Adipocyte (in vitro differentiated cells): ENCODE measurements around the gene CDK4.
"Not testable (repeated sequence)": the region's sequence is repeated elsewhere in the genome, so short reads cannot be mapped to it uniquely, and the experiment has no call there.

Experiments
- DNase-seq: peaks from one replicate; pipeline ENCODE4 v3.0.0-alpha.2; 2015; ENCODE audit warnings: low read depth
- H3K27me3 ChIP-seq: replicated peaks from 2 replicates; pipeline ENCODE4 v1.7.0; 2013; ENCODE audit warnings: mild to moderate bottlenecking, low read length, moderate library complexity; ENCODE audit not compliant: control insufficient read depth, insufficient read depth
- H3K36me3 ChIP-seq: 2 replicates; pipeline ENCODE4 v1.7.0; 2013; ENCODE audit warnings: low read length, mild to moderate bottlenecking, moderate library complexity; ENCODE audit not compliant: control insufficient read depth, insufficient read depth, severe bottlenecking
- H3K4me1 ChIP-seq: 2 replicates; pipeline ENCODE4 v1.7.0; 2013; ENCODE audit warnings: mild to moderate bottlenecking, low read length, moderate library complexity; ENCODE audit not compliant: control insufficient read depth, insufficient read depth
- H3K4me3 ChIP-seq: 2 replicates; pipeline ENCODE4 v1.7.0; 2013; ENCODE audit warnings: mild to moderate bottlenecking, low read length, moderate library complexity
- H3K9ac ChIP-seq: 2 replicates; pipeline ENCODE4 v1.7.0; 2013; ENCODE audit warnings: mild to moderate bottlenecking, low read length, moderate library complexity
- H3K9me3 ChIP-seq: 2 replicates; pipeline ENCODE4 v1.7.0; 2013; ENCODE audit warnings: mild to moderate bottlenecking, low read length, moderate library complexity; ENCODE audit not compliant: control insufficient read depth

CDK4 gene

GRCh38 chr12:57726884-57727757 is 25.0 kb downstream of the CDK4 start:
- Histone ChIP-seq H3K36me3 (no peaks in the 10 kb centered on the region), H3K9ac (peak overlapping the region; percentile 90), H3K4me3 (peak overlapping the region; percentile 88), H3K9me3 (no peaks in the 10 kb centered on the region), H3K4me1 (peaks cover 6% of the 10 kb centered on the region), H3K27me3 (peaks cover 16% of the 10 kb centered on the region)
- DNase-seq, result no peak

- peak; percentile 92 for DNase-seq
- Histone ChIP-seq H3K27me3 (peaks cover 11% of the 10 kb centered on the region), H3K4me3 (peak overlapping the region; percentile 88), H3K4me1 (peaks cover 6% of the 10 kb centered on the region), H3K9ac (peak overlapping the region; percentile 90), H3K36me3 (peaks cover 5% of the 10 kb centered on the region), H3K9me3 (no peaks in the 10 kb centered on the region)
Measured at GRCh38 chr12:57726151-57726883, 25.8 kb downstream of the CDK4 start.

GRCh38 chr12:57725851-57726150 is 26.3 kb downstream of the CDK4 start:
- Histone ChIP-seq H3K9ac (peak overlapping the region; percentile 90), H3K27me3 (peaks cover 5% of the 10 kb centered on the region), H3K36me3 (peaks cover 10% of the 10 kb centered on the region), H3K4me1 (peaks cover 6% of the 10 kb centered on the region), H3K9me3 (no peaks in the 10 kb centered on the region), H3K4me3 (peak overlapping the region; percentile 88)
- no peak for DNase-seq

- peaks cover 6% of the 10 kb centered on the region for H3K4me1 ChIP-seq
- no peak for DNase-seq
- peaks cover 17% of the 10 kb centered on the region for H3K36me3 ChIP-seq
- no peak overlapping the region for H3K4me3 ChIP-seq
- H3K9me3 ChIP-seq, result no peaks in the 10 kb centered on the region
- no peaks in the 10 kb centered on the region for H3K27me3 ChIP-seq
- H3K9ac ChIP-seq, result no peak overlapping the region
Measured at GRCh38 chr12:57724936-57725740, 27.0 kb downstream of the CDK4 start.

- Histone ChIP-seq H3K4me3 (no peak overlapping the region), H3K9me3 (no peaks in the 10 kb centered on the region), H3K36me3 (peaks cover 25% of the 10 kb centered on the region), H3K27me3 (no peaks in the 10 kb centered on the region), H3K9ac (no peak overlapping the region), H3K4me1 (peaks cover 6% of the 10 kb centered on the region)
- DNase-seq, result no peak
Measured at GRCh38 chr12:57724003-57724935, 27.8 kb downstream of the CDK4 start.

GRCh38 chr12:57723630-57723962 is 28.5 kb downstream of the CDK4 start:
- Histone ChIP-seq H3K9me3 (no peaks in the 10 kb centered on the region), H3K27me3 (no peaks in the 10 kb centered on the region), H3K36me3 (peaks cover 32% of the 10 kb centered on the region), H3K9ac (no peak overlapping the region), H3K4me1 (peaks cover 6% of the 10 kb centered on the region), H3K4me3 (no peak overlapping the region)
- no peak for DNase-seq

GRCh38 chr12:57722716-57723629 is 29.1 kb downstream of the CDK4 start:
- H3K9me3 ChIP-seq, result no peaks in the 10 kb centered on the region
- no peak for DNase-seq
- H3K9ac ChIP-seq, result no peak overlapping the region
- no peak overlapping the region for H3K4me3 ChIP-seq
- peaks cover 6% of the 10 kb centered on the region for H3K4me1 ChIP-seq
- no peaks in the 10 kb centered on the region for H3K27me3 ChIP-seq
- H3K36me3 ChIP-seq, result peaks cover 38% of the 10 kb centered on the region

- not testable (repeated sequence) for DNase-seq, H3K9me3 ChIP-seq, H3K4me3 ChIP-seq, H3K4me1 ChIP-seq, H3K27me3 ChIP-seq, H3K9ac ChIP-seq
- H3K36me3 ChIP-seq, result peaks cover 45% of the 10 kb centered on the region
Measured at GRCh38 chr12:57721846-57722608, 30.1 kb downstream of the CDK4 start.

GRCh38 chr12:57720606-57721595 is 31.2 kb downstream of the CDK4 start:
- H3K36me3 ChIP-seq, result peaks cover 56% of the 10 kb centered on the region

More at GRCh38 chr12:57720606-57721595, 31.2 kb downstream of the CDK4 start:
- no peak overlapping the region for H3K9ac ChIP-seq
- H3K27me3 ChIP-seq, result no peaks in the 10 kb centered on the region
- peaks cover 2% of the 10 kb centered on the region for H3K4me1 ChIP-seq
- no peaks in the 10 kb centered on the region for H3K9me3 ChIP-seq
- no peak for DNase-seq
- no peak overlapping the region for H3K4me3 ChIP-seq
